OCI-LY1 (cell line): ENCODE results near the gene SPEM1.
A peak's percentile ranks its signal among the peaks of the same experiment; 100 is the strongest.

Experiments
- H2AFZ ChIP-seq: fragments of 200-600 bp; sonication (generic), shearing (Covaris generic); 2 replicates; pipeline ENCODE4 v1.6.0; 2014; ENCODE audit warnings: antibody characterized with exemption, mild to moderate bottlenecking, low read length
- H3F3A ChIP-seq: fragments of 200-600 bp; sonication (generic), shearing (Covaris generic); 2 replicates; pipeline ENCODE4 v1.6.0; 2014; ENCODE audit warnings: mild to moderate bottlenecking, antibody characterized with exemption, low read length, moderate library complexity; ENCODE audit not compliant: insufficient read depth
- H3K27ac ChIP-seq: fragments of 200-600 bp; sonication (generic); 2 replicates; pipeline ENCODE4 v1.5.1; 2014; ENCODE audit warnings: low read length, mixed run types, mild to moderate bottlenecking, low read depth; ENCODE audit not compliant: poor library complexity, severe bottlenecking
- H3K27me3 ChIP-seq: fragments of 200-600 bp; sonication (generic); 2 replicates; pipeline ENCODE4 v1.6.0; 2014; ENCODE audit warnings: antibody characterized with exemption, mild to moderate bottlenecking, low read length, moderate library complexity; ENCODE audit not compliant: insufficient read depth
- H3K36me3 ChIP-seq: fragments of 200-600 bp; sonication (generic); 2 replicates; pipeline ENCODE4 v1.6.1; 2014; ENCODE audit warnings: mild to moderate bottlenecking, antibody characterized with exemption, low read length, moderate library complexity, mixed read lengths; ENCODE audit not compliant: insufficient read depth
- H3K4me1 ChIP-seq: fragments of 200-600 bp; sonication (generic); 2 replicates; pipeline ENCODE4 v1.5.1; 2014; ENCODE audit warnings: mild to moderate bottlenecking, low read length, moderate library complexity; ENCODE audit not compliant: insufficient read depth, severe bottlenecking
- H3K4me2 ChIP-seq: fragments of 200-600 bp; sonication (generic), shearing (Covaris generic); 2 replicates; pipeline ENCODE4 v1.6.1; 2014; ENCODE audit warnings: low read length
- H3K4me3 ChIP-seq: fragments of 200-600 bp; sonication (generic); 2 replicates; pipeline ENCODE4 v1.5.1; 2014; ENCODE audit warnings: low read length, low read depth, mild to moderate bottlenecking, mixed read lengths; ENCODE audit not compliant: poor library complexity, severe bottlenecking
- H3K79me2 ChIP-seq: fragments of 200-600 bp; shearing (Covaris generic); 2 replicates; pipeline ENCODE4 v1.6.1; 2016; ENCODE audit warnings: mixed run types, low read length, mixed read lengths; ENCODE audit not compliant: insufficient read depth
- H3K9ac ChIP-seq: fragments of 200-600 bp; sonication (generic), shearing (Covaris generic); 2 replicates; pipeline ENCODE4 v1.6.1; 2014; ENCODE audit warnings: mild to moderate bottlenecking, low read length, mixed read lengths
- H3K9me2 ChIP-seq: fragments of 200-600 bp; sonication (generic), shearing (Covaris generic); 2 replicates; pipeline ENCODE4 v1.6.1; 2014; ENCODE audit warnings: low read depth, mild to moderate bottlenecking, low read length, mixed read lengths
- H3K9me3 ChIP-seq: fragments of 200-600 bp; shearing (Covaris generic); 2 replicates; pipeline ENCODE4 v1.6.1; 2014; ENCODE audit warnings: low read length, mixed read lengths
- H4K20me1 ChIP-seq: fragments of 200-600 bp; sonication (generic), shearing (Covaris generic); 2 replicates; pipeline ENCODE4 v1.6.0; 2016; ENCODE audit warnings: mild to moderate bottlenecking, low read length; ENCODE audit not compliant: insufficient read depth
- CTCF ChIP-seq: fragments of 200-600 bp; sonication (generic), shearing (Covaris generic); IDR thresholded peaks from 2 replicates; pipeline ENCODE4 v1.5.1; 2017; ENCODE audit warnings: mild to moderate bottlenecking, antibody characterized with exemption, low read length, moderate library complexity, mixed read lengths
- EZH2 ChIP-seq: fragments of 200-600 bp; sonication (generic), shearing (Covaris generic); IDR thresholded peaks from 2 replicates; pipeline ENCODE4 v1.8.0; 2017; ENCODE audit warnings: borderline replicate concordance, mixed run types, mild to moderate bottlenecking, antibody characterized with exemption, low read length, moderate library complexity, mixed read lengths

The SPEM1 gene

GRCh38 chr17:7466639-7467341 lies 46.7 kb downstream of the SPEM1 start:
- peaks cover 20% of the 10 kb centered on the region for H3K4me1 ChIP-seq
- H4K20me1 ChIP-seq: no peaks in the 10 kb centered on the region
- H3K36me3 ChIP-seq: peaks cover 25% of the 10 kb centered on the region
- no peaks in the 10 kb centered on the region for H3K9me3 ChIP-seq
- no peak overlapping the region for H2AFZ ChIP-seq
- TF ChIP-seq CTCF: no peak
- TF ChIP-seq EZH2: no peak
- H3K4me2 ChIP-seq: peak overlapping the region; percentile 12; the same call in 1 of the 2 replicates
- no peaks in the 10 kb centered on the region for H3K9me2 ChIP-seq
- H3K27me3 ChIP-seq: no peaks in the 10 kb centered on the region
- no peak overlapping the region for H3K4me3 ChIP-seq
- H3K27ac ChIP-seq: peak overlapping the region; percentile 80
- H3K79me2 ChIP-seq: no peaks in the 10 kb centered on the region
- no peak overlapping the region; the same call in 1 of the 2 replicates for H3K9ac ChIP-seq
- no peaks in the 10 kb centered on the region for H3F3A ChIP-seq

- H3K9ac ChIP-seq: no peak overlapping the region; the same call in 1 of the 2 replicates
- no peaks in the 10 kb centered on the region for H3K27me3 ChIP-seq
- H3F3A ChIP-seq: no peaks in the 10 kb centered on the region
- H3K4me3 ChIP-seq: no peak overlapping the region
- H3K36me3 ChIP-seq: peaks cover 24% of the 10 kb centered on the region
- H4K20me1 ChIP-seq: no peaks in the 10 kb centered on the region
- peak overlapping the region; percentile 12; the same call in 1 of the 2 replicates for H3K4me2 ChIP-seq
- H3K9me2 ChIP-seq: no peaks in the 10 kb centered on the region
- no peaks in the 10 kb centered on the region for H3K9me3 ChIP-seq
- H3K4me1 ChIP-seq: peaks cover 20% of the 10 kb centered on the region
- no peak overlapping the region for H2AFZ ChIP-seq
- peak overlapping the region; percentile 80 for H3K27ac ChIP-seq
- H3K79me2 ChIP-seq: no peaks in the 10 kb centered on the region
- TF ChIP-seq CTCF (no peak), EZH2 (no peak)
Observed at GRCh38 chr17:7467498-7467897, 47.4 kb downstream of the SPEM1 start.

- Histone ChIP-seq H3K27me3 (no peaks in the 10 kb centered on the region), H3K79me2 (no peaks in the 10 kb centered on the region), H3K9me2 (no peaks in the 10 kb centered on the region), H3K4me1 (peaks cover 20% of the 10 kb centered on the region), H3K4me3 (no peak overlapping the region), H2AFZ (no peak overlapping the region), H3F3A (no peaks in the 10 kb centered on the region), H3K36me3 (peaks cover 20% of the 10 kb centered on the region), H4K20me1 (no peaks in the 10 kb centered on the region), H3K4me2 (no peak overlapping the region), H3K9me3 (no peaks in the 10 kb centered on the region), H3K27ac (peak overlapping the region; percentile 36), H3K9ac (no peak overlapping the region)
- TF ChIP-seq EZH2 (no peak), CTCF (no peak)
Observed at GRCh38 chr17:7468290-7468689, 48.2 kb downstream of the SPEM1 start.
